Measurements from ENCODE around the gene PPP1R12A.
"Not testable (repeated sequence)": the region's sequence is repeated elsewhere in the genome, so short reads cannot be mapped to it uniquely, and the experiment has no call there.

Gene PPP1R12A

DNA sequence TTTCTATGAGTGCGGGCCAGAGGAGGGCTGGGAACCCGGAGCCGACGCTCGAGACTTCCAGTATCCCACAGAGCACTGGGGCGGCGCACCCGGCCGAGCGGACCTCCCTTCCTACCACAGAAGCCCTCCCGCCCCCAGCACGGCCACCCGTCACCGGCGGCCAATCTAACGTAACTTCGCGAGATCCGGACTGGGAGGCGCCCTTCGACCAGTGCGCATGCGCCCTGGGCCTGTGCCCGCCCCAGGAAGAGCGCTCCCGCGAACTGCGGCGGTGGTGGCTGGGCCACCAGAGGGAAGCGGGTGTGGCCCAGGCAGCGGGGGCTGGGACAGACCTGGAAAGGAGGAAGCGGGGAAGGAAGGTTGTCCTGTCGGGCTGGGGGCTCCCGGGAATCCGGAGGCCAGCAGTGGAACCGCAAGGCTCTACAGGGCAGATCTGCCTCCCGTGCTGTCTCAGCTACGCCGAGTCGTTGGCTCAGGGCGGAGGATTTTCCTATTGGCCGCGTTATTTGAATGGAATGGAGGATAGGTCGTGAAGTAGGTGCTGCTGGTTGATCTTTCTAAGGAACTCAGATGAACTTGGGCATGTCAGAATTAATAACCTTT is at the start of gene PPP1R12A:
PPP1R12A (minus strand) TSS at position 77 of the 603 bp plus-strand sequence. CDS start 166 bp downstream, outside the sequence.
- DNase-seq: peak; percentile 95

- DNase-seq: peak; percentile 63
Observed at GRCh38 chr12:79983986-79984620, 49.2 kb upstream of the PPP1R12A start.

- DNase-seq: peak; percentile 63
Observed at GRCh38 chr12:79983492-79983891, 48.6 kb upstream of the PPP1R12A start.

DNA sequence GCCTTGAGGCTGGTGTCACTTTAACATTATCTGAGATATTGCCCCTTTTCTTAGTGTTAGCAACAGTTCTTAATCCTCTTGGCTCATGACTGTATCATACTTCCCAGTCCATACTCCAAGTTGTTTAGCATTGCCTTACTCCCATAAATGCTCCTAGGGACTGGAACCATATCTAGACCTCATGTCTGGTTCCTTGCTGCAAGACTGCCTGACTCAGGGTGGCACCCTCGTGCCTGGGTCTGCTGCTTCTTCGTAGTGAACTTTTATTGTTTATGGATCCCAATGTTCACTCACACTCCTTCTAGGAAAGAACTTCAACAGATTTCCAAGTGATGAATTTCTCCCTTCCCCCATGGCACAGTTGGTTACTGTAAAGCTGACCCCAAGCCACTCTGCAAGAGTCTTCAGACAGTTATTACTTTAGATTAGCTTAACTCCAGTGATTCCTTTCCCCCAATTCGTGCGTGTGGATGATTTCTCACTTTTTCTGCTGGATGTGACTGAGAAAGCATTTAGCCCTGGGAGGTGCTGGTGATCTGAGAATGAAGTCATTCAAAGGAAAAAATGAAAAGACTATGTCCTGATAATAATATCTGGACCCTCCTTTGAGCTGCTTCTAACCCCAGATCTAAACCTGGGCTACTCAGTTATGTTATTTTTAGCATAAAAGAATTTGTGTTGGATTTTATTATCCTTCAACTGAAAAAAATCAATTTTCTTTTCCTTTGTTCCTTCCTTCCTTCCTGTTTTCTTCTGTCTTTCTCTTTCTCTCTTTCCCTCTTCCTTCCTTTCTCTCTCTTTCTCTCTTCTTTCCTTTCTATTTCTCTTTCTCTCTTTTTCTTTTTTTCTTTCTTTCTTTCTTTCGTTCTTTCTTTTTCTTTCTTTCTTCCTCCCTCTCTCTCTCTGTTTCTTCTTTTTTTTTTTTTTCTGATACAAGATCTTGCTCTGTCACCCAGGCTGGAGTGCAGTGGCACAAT is 47.5 kb upstream of the PPP1R12A start:
- DNase-seq: no peak

GRCh38 chr12:79978692-79979091 is 43.8 kb upstream of the PPP1R12A start:
- DNase-seq: no peak

DNA sequence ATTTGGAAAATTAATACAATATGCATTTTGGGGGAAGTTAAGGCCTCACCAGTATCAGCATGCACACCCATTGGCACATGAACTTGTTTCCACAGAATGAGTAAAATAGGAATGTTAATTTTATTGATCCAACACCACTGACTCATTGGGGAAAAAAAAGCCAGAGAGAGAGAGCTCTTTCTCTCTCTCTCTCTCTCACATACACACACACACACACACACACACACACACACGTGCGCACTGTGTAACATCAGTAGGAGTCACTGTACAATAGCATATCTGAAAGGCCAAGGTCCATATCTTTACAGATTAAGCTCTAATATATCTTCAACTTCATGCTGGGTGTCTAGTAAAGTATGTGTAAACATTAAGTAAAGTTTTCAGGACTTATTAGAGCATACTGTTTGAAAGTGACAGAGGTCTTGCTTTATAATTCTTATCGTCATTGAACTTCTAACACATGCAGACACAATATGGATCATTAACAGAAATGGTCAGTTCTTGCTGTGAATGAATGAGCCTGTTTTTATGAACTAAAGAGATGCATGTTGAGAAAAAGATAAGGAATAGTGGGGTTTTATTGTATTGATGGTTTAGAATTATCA is 43.1 kb upstream of the PPP1R12A start:
- DNase-seq: not testable (repeated sequence)

DNA sequence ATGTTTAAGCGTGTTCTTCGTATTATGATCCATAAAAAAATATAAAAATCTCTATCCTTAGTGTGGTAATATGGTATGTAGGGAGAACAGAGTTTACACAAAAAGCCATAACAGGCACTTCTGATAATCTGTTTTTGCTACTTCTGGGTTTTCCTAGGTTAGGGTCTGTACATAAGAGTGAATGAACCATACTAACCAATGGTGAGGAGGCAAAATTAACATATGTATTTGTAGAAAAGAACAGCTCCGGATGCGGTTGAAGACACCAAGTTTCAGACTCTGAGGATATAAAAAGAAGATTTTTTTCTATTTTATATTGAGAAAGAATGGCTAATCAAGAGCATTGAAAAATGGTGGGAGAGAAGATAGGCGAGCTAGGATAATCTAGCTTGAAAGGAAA is 40.2 kb upstream of the PPP1R12A start:
- DNase-seq: no peak

DNA sequence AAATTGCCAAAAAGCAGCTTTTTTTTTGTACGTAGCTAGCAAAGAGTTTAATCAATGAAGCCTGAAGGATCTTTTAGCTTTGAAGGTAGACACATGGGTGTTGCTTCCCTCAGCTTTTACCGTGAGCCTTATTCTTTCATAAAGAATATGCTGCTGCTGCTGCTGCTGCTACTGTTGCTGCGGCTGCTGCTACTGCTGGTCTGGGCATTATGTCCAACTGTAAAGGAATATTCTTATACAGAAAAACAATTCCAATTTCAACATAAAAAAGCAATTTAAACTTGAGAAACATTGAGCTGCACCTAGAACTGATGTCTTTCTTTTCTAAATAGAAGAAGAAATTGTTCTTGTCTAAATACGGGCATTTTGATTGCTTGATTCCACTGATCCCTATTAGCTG is 38.9 kb upstream of the PPP1R12A start:
- DNase-seq: no peak

DNA sequence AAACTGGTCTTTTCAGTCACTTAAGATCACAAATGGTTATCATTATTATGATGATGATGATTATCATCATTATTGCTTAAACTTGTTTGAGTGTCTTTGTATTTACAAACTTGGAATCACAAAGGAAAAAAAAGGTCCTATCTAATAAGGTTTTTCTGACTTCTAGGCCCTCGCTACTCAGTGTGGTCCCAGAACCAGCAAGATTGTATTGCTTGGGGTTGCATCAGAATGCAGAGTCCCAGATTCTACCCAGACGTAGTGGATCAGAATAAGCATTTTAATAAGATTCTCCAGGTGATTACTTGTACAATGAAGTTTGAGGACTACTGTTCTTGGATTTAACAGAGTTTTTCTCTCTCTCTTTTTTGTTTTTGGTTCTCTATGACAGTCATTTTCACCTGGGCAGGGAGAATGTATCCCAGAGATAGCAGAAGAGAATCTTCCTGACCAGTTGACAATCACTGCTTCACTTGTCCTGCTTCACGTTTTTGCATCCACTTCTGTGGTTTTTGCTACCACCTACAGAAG is 29.3 kb upstream of the PPP1R12A start:
- no peak for DNase-seq

GRCh38 chr12:79961411-79961810 is 26.5 kb upstream of the PPP1R12A start:
- peak; percentile 79 for DNase-seq

GRCh38 chr12:79959484-79959883 is 24.6 kb upstream of the PPP1R12A start:
- no peak for DNase-seq

- DNase-seq: no peak
Observed at GRCh38 chr12:79956896-79957295, 22.0 kb upstream of the PPP1R12A start.

DNA sequence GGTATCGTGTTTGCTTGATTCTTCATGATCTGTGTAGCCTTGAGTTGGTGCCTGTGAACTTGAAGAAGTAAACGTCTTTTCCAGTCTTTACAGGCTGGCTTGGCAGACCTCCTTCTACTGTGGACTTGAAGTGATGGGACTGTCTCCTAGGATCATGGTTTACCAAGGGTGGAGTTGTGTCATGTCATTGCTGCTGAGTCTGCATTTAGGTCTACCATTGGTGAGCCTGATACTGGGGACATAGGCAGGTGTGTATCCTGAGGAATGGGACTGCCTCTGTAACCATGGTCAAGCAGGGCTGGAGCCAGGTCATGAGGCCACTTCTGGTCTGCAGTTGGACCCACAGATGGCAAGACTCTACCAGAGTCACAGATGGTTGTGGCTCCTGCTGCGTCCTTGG is 20.7 kb upstream of the PPP1R12A start:
- DNase-seq: no peak

DNA sequence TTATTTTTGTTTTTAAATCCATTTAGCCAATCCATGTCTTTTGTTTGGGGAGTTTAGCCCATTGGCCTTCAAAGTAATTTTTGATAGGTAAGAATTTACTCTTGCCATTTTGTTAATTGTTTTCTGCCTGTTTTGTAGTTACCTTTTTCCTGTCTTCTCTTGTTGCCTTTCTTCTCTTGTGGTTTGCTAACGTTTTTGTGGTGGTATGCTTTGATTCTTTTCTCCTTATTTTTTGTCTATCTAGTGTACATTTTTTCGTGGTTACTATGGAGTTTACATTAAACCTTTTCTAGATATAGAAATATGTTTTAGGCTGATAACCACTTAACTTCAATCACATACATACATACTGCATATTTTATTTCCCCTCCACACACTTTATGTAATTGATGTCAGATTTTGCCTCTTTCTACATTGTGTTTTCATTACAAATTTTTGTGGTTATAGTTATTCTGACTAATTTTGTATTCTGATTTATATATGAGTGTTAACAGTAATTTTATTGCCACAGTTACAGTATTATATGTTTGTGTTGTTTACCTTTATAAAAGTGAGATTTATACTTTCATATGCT is 19.2 kb upstream of the PPP1R12A start:
- no peak for DNase-seq

- DNase-seq: no peak
Observed at GRCh38 chr12:79949098-79949497, 14.2 kb upstream of the PPP1R12A start.

GRCh38 chr12:79945433-79945832 is 10.5 kb upstream of the PPP1R12A start:
- no peak for DNase-seq

- no peak for DNase-seq
Observed at GRCh38 chr12:79944565-79944964, 9.7 kb upstream of the PPP1R12A start.

GRCh38 chr12:79942846-79943245 is 7.9 kb upstream of the PPP1R12A start:
- DNase-seq: not testable (repeated sequence)

DNA sequence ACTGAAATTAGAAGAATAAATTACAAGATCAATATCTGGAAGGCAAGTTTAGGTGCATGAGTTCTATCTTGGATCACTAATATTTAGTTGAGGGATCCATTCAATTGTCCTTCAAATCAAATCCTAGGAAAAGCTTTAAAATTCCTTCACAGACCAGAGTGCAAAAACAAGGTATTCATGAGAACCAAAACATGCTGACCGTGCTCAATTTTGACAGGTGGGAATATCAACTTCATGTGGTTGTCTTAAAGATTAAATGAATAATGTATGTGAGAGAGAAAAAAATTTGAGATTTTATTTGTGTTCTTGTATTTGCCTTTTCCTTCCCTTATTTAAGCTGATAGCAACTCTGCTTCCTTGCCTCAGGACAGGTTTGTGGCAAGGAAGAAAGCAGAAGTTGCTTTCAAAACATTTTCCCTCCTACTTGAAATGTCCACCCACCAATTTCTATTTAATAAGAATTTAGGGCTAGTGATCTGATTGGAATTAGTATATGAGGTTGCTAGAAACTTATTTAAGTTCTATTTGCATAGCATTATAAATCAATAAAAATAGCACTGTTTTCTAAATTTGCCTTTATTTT is 4.9 kb upstream of the PPP1R12A start:
- no peak for DNase-seq

- DNase-seq: no peak
Observed at GRCh38 chr12:79938843-79939242, 3.9 kb upstream of the PPP1R12A start.

GRCh38 chr12:79936670-79937069 is 1.8 kb upstream of the PPP1R12A start:
- DNase-seq: no peak

Data from DMS153 (cell line).